ENCODE results near the gene TRIM43. TPM values are rescaled to one million over a fixed set of nuclear protein-coding genes. Genes with fewer than 3 reads are reported as not detected.
"Not testable (repeated sequence)": the region's sequence is repeated elsewhere in the genome, so short reads cannot be mapped to it uniquely, and the experiment has no call there.

Gene TRIM43
- total RNA-seq, 1 donor from 2014 or later = not detected

DNA sequence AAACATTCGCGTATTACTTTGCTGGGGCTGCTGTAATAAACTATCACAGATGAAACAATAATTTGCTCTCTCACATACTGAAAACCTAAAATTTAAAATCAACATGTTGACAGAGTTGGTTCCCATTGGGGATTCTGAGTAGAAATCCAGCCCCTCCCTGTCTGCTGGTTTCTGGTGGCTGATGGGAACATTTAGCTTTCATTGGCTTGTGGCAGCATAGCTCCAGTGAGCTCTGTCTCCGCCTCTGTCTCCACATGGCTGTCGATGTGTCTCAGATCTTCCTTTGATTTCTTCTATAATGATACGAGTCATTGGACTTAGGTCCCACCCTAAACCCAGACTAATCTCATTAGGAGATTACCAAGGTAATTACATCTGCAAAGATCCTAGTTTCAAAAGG lies 30.9 kb downstream of the TRIM43 start:
- H3K4me1 Mint-ChIP-seq (ENCODE audit: low read depth); H3K9me3 Mint-ChIP-seq (ENCODE audit: low read depth); H3K36me3 Mint-ChIP-seq (ENCODE audit: insufficient read depth); H3K27ac Mint-ChIP-seq; H3K27me3 Mint-ChIP-seq; DNase-seq (ENCODE audit: low spot score, unreplicated experiment); H3K4me3 Mint-ChIP-seq (ENCODE audit: low read depth): not testable (repeated sequence)

DNA sequence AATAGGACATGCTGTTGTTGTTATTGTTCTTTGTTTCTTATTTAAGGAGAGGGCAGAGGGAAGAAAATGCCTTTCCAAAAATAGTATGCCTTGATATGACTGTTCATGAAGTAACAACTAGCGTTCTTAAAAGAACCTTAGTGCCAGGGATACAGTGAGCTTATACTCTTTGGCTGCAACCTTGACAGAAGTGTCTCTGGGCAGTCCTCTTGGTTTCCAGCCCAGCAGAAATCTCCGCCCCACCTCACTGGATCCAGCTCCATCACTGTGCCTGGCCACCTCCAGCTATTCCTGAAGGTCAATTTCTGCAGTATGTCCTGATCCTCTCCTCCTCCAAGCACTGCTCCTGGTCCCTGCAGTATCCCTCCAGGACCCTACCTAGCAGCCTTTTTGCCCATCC lies 39.2 kb downstream of the TRIM43 start:
- not testable (repeated sequence) for H3K27ac Mint-ChIP-seq; H3K4me1 Mint-ChIP-seq (ENCODE audit: low read depth); H3K36me3 Mint-ChIP-seq (ENCODE audit: insufficient read depth); H3K4me3 Mint-ChIP-seq (ENCODE audit: low read depth); H3K9me3 Mint-ChIP-seq (ENCODE audit: low read depth); H3K27me3 Mint-ChIP-seq; DNase-seq (ENCODE audit: low spot score, unreplicated experiment)

DNA sequence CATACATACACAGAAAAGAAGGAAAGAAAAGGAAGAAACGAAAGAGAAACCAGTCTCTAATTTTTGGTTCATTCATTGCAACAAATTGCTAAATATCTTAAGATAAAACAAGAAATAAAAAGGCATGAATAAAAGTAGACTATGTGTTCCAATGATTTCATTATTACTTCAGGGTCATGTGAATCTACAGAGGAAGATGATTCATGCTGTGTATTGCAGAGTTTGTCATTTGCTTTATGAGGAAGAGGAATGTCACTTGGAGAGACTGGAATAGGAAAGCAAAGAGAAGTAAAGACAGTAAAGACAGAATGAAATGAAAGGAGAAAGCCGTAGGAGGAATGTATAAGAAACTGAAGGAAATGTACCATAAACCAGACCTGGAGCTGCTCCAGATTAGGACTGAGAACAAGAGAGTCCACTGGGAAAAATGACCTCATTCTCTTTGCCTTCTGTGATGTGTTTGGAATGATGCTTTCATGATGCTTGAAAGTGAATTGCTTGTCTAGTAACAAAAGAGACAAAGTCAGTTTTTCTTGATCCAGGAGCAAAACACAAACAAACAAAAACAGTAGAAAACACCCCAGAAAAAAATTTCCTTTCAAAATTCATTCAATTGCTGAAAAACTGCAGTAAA lies 41.9 kb downstream of the TRIM43 start:
- H3K27me3 Mint-ChIP-seq; H3K9me3 Mint-ChIP-seq (ENCODE audit: low read depth); H3K36me3 Mint-ChIP-seq (ENCODE audit: insufficient read depth); H3K4me3 Mint-ChIP-seq (ENCODE audit: low read depth); H3K27ac Mint-ChIP-seq; H3K4me1 Mint-ChIP-seq (ENCODE audit: low read depth); DNase-seq (ENCODE audit: low spot score, unreplicated experiment): not testable (repeated sequence)

DNA sequence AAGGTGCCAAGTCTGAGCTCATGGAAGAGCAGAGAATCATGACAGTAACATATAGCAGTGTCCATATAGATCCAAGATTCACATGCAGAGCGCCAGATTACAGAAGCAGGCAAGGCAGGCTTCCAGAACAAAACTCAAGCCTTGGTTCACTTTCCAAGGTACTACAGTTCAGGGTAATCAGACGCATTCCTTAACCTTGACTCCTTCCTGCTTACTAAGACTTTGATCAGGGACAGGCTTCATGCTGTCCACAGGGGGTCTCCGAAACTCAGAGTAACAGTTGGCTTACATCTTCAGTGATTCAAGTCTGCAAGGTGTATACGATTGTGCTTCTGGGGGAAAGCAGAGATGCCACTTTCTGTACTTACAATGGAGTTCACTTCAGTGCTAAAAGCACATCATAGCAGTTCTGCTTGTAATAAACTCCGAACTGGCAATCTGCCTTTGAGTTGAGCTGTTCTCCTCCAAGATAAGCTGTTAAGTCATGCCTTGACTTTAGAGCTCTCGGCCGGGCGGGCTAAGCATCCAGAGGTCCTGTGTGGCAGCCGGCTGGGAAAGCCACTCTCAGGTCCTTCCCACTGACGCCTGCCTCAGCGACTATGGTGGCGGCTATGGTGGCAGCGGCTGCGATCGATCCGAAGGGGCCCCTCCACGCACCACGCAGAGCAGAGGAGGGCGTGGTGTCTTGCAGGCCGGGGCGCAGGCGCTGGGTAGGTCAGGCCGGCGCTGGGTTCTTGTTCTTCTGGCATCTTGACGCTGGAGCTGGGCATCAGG lies 48.9 kb downstream of the TRIM43 start:
- not testable (repeated sequence) for H3K9me3 Mint-ChIP-seq (ENCODE audit: low read depth); H3K36me3 Mint-ChIP-seq (ENCODE audit: insufficient read depth); DNase-seq (ENCODE audit: low spot score, unreplicated experiment); H3K4me1 Mint-ChIP-seq (ENCODE audit: low read depth); H3K4me3 Mint-ChIP-seq (ENCODE audit: low read depth); H3K27me3 Mint-ChIP-seq; H3K27ac Mint-ChIP-seq

DNA sequence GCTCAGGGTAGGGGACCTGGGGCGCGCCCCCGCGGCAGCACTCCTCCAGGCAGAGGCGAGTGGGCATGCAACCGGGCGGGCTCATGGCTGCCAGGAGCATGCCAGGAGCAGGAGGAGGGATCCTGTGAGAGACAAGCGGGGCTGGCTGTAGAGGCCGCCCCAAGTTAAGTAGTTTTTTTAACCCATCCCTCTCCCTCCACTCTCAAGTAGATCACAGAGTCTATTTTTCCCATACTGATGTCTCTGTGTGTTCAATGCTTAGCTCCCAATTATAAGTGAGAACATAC lies 49.4 kb downstream of the TRIM43 start:
- H3K27me3 Mint-ChIP-seq; DNase-seq (ENCODE audit: low spot score, unreplicated experiment); H3K27ac Mint-ChIP-seq: not testable (repeated sequence)

DNA sequence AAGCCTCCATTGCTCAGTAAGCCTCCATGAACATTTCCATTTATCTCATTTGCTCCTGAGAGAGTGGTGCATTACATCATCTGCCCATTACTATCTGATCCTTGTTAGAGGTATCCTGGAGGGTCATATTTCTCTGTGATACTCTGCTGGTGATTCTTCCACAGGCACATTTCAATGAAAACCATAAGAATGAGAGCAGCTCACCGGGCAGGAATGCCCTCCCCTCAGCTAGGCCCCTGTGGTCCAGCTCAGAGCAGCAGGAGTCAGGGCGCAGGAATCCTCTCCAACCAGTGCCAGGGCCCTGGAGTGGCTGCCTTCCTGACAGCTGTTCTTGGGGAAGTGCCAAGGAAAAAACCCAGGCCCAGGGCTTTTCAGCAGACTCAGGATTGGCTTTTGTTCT lies 50.0 kb downstream of the TRIM43 start:
- H3K27ac Mint-ChIP-seq; H3K27me3 Mint-ChIP-seq; H3K4me1 Mint-ChIP-seq (ENCODE audit: low read depth); H3K4me3 Mint-ChIP-seq (ENCODE audit: low read depth); DNase-seq (ENCODE audit: low spot score, unreplicated experiment); H3K36me3 Mint-ChIP-seq (ENCODE audit: insufficient read depth); H3K9me3 Mint-ChIP-seq (ENCODE audit: low read depth): not testable (repeated sequence)

More for the DNA sequence above, 49.4 kb downstream of the TRIM43 start:
- H3K4me3 Mint-ChIP-seq (ENCODE audit: low read depth); H3K36me3 Mint-ChIP-seq (ENCODE audit: insufficient read depth); H3K4me1 Mint-ChIP-seq (ENCODE audit: low read depth); H3K9me3 Mint-ChIP-seq (ENCODE audit: low read depth): not testable (repeated sequence)

DNA sequence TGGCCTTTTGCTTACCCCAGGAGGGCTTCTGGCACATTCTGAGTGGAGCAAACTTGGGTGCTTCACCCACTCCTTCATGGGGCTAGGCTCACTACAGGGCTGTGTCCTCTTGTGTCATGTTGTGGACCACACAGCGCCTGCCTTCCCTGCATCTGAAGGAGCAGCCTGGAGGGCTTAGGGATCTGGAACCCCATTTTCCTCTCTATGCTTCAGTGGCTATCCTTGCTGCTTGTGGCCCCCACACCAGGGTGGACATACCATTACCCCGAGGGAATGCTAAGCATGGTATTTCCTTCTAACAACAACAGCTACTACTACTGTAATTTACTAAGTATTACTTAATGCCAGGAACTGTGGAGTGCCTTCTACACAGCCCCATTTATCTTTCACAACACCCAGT lies 50.6 kb downstream of the TRIM43 start:
- H3K36me3 Mint-ChIP-seq (ENCODE audit: insufficient read depth); DNase-seq (ENCODE audit: low spot score, unreplicated experiment); H3K9me3 Mint-ChIP-seq (ENCODE audit: low read depth); H3K4me1 Mint-ChIP-seq (ENCODE audit: low read depth); H3K27ac Mint-ChIP-seq; H3K27me3 Mint-ChIP-seq; H3K4me3 Mint-ChIP-seq (ENCODE audit: low read depth): not testable (repeated sequence)

DNA sequence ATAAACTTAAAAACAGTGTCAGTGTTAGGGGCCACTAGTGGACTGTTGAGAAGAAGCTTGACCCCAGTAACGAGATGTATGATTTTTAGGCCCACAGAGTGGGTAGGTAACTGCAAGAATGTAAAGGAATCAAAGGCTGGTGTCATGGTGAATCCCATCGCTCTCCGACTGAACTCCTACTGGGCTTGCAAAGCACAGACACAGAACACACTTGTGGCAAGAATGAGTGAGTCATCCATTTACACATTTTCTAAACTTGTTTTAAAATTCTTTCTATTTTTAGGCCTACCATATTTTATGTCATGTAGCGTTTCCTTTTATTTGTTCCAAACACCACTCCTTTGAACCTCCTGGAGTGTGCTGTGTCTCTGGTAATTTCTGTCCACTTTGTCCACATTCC lies 51.1 kb downstream of the TRIM43 start:
- not testable (repeated sequence) for H3K27me3 Mint-ChIP-seq; H3K4me1 Mint-ChIP-seq (ENCODE audit: low read depth); H3K4me3 Mint-ChIP-seq (ENCODE audit: low read depth); H3K36me3 Mint-ChIP-seq (ENCODE audit: insufficient read depth); H3K9me3 Mint-ChIP-seq (ENCODE audit: low read depth); DNase-seq (ENCODE audit: low spot score, unreplicated experiment); H3K27ac Mint-ChIP-seq

DNA sequence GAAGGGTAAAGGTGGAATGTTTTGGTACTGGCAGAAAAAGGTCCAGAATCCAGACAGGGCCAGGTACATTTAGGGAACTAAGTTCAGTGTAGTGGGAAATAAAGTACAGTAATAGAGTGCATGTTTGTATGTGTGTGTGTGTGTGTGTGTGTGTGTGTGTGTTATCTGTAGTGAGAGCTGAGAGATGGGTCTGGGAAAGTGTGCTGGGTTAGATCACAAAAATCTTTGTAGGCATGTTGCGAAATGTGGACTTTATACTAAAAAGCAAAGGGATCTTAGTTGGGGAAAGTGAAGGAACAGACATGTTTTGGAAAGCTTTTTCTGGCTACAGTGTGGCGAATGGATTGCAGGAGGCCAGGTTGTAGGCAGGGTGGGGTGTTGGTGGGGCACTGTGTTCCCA lies 53.5 kb downstream of the TRIM43 start:
- DNase-seq (ENCODE audit: low spot score, unreplicated experiment); H3K27ac Mint-ChIP-seq; H3K9me3 Mint-ChIP-seq (ENCODE audit: low read depth); H3K4me3 Mint-ChIP-seq (ENCODE audit: low read depth); H3K36me3 Mint-ChIP-seq (ENCODE audit: insufficient read depth); H3K4me1 Mint-ChIP-seq (ENCODE audit: low read depth): not testable (repeated sequence)
- H3K27me3 Mint-ChIP-seq = peaks cover 15% of the 10 kb centered on the region

DNA sequence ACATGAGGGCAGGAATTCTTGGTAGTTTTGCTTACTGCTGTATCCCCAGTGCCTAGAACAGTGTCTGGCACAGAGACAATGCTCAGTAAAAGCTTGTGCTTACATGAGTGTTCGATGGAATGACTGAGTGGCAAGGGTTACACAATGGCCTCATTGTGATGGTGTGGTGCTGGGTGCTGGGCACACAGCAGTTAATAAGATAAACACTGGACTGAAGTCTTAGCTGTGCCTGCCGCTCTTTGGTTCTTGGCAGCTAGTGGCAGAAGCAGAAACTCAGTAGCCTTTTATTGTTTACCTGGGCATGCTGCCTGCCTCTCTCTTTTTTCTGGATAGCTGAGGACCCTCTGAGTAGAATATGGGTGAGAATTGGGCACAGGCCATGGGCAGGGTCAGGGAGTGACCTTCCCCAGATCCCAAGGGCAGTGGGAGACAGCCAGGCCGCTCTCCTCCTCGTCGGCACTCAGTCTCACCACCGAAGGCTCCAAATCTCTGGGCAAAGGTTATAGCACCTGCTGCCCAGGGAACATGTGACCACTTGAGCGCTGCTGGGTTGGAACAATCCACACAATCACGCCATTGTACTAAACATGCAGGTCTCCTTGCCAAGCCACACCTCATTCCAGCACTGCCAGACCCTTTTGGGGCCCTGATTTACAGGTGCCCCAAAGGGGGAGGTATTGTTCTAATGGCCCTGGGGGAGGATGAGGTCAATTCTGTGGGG lies 54.6 kb downstream of the TRIM43 start:
- DNase-seq (ENCODE audit: low spot score, unreplicated experiment); H3K4me3 Mint-ChIP-seq (ENCODE audit: low read depth); H3K27ac Mint-ChIP-seq; H3K36me3 Mint-ChIP-seq (ENCODE audit: insufficient read depth); H3K4me1 Mint-ChIP-seq (ENCODE audit: low read depth); H3K9me3 Mint-ChIP-seq (ENCODE audit: low read depth): not testable (repeated sequence)
- peaks cover 16% of the 10 kb centered on the region for H3K27me3 Mint-ChIP-seq

DNA sequence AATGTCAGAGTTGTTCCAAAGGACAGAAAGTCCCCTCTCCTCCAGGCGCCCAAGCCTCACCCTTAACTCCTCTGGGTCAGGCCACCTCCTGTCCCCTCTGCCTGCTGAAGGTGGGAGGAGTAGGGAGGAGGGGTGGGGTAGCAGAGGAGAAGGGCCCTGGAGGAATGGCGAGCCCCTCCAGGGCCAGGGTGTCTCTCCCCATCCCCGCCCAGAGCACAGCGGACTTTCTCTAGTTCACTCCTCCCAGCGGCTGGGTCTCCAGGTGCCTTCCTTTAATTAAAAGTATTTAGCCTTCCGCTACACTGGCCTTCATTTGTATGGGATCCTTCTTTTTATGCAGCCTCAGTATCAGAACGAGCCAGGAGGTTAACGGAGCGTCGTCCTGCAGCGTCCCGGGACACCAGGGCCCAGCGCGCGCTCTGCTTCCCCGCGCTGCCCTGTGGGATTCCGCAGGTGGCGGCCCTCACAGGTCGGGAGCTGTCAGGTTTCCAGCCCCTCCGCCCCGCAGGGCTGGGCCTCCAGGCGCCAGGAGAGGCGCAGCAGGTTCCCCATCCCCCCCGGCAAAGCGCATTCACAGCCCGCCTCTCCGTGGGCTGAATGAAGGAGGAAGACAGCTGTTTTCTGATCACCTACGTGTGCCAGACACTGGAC lies 57.2 kb downstream of the TRIM43 start:
- not testable (repeated sequence) for H3K4me1 Mint-ChIP-seq (ENCODE audit: low read depth); H3K4me3 Mint-ChIP-seq (ENCODE audit: low read depth); H3K9me3 Mint-ChIP-seq (ENCODE audit: low read depth); DNase-seq (ENCODE audit: low spot score, unreplicated experiment); H3K36me3 Mint-ChIP-seq (ENCODE audit: insufficient read depth); H3K27ac Mint-ChIP-seq
- peaks cover 17% of the 10 kb centered on the region for H3K27me3 Mint-ChIP-seq

All from progenitor cell of endocrine pancreas (in vitro differentiated cells).